Karpas-422 (cell line): ENCODE measurements around the gene ADH6. TPM values are rescaled to one million over a fixed set of nuclear protein-coding genes. Genes with fewer than 3 reads are reported as not detected.
"Not testable (repeated sequence)": the region's sequence is repeated elsewhere in the genome, so short reads cannot be mapped to it uniquely, and the experiment has no call there.

Experiments used
- DNase-seq: peaks from one replicate; pipeline ENCODE4 v3.0.0-alpha.2; 2015
- H2AFZ ChIP-seq: fragments of 200-600 bp; sonication (generic); 2 replicates; pipeline ENCODE4 v1.6.1; 2014; ENCODE audit warnings: antibody characterized with exemption, low read length, mixed read lengths
- H3K27ac ChIP-seq: fragments of 200-600 bp; sonication (generic); 2 replicates; pipeline ENCODE4 v1.5.1; 2014; ENCODE audit warnings: mild to moderate bottlenecking, low read length, moderate library complexity
- H3K27me3 ChIP-seq: fragments of 200-600 bp; sonication (generic); 2 replicates; pipeline ENCODE4 v1.6.1; 2014; ENCODE audit warnings: low read length, mixed read lengths
- H3K36me3 ChIP-seq: fragments of 200-600 bp; sonication (generic); 2 replicates; pipeline ENCODE4 v1.6.1; 2014; ENCODE audit warnings: low read length, mixed read lengths; ENCODE audit not compliant: insufficient read depth
- H3K4me1 ChIP-seq: fragments of 200-600 bp; sonication (generic); 2 replicates; pipeline ENCODE4 v1.6.1; 2014; ENCODE audit warnings: mild to moderate bottlenecking, low read length, mixed read lengths
- H3K4me2 ChIP-seq: fragments of 200-600 bp; sonication (generic); 2 replicates; pipeline ENCODE4 v1.6.1; 2014; ENCODE audit warnings: low read length, low read depth, mild to moderate bottlenecking; ENCODE audit not compliant: poor library complexity, severe bottlenecking
- H3K4me3 ChIP-seq: fragments of 200-600 bp; sonication (generic); 2 replicates; pipeline ENCODE4 v1.5.1; 2014; ENCODE audit warnings: mild to moderate bottlenecking, antibody characterized with exemption, low read length, mixed read lengths
- H3K79me2 ChIP-seq: fragments of 200-600 bp; sonication (generic); 2 replicates; pipeline ENCODE4 v1.6.1; 2014; ENCODE audit warnings: mild to moderate bottlenecking, low read length, mixed read lengths
- H3K9ac ChIP-seq: fragments of 200-600 bp; sonication (generic); 2 replicates; pipeline ENCODE4 v1.6.0; 2014; ENCODE audit warnings: low read length
- H3K9me2 ChIP-seq: fragments of 200-600 bp; sonication (generic), shearing (Covaris generic); replicated peaks from 2 replicates; pipeline ENCODE4 v1.6.0; 2014; ENCODE audit warnings: mild to moderate bottlenecking, low read length, moderate library complexity; ENCODE audit not compliant: insufficient read depth
- H3K9me3 ChIP-seq: fragments of 300-700, 200-600 bp; sonication (generic); 2 replicates; pipeline ENCODE4 v1.6.1; 2014; ENCODE audit warnings: low read length, mixed read lengths
- H4K20me1 ChIP-seq: fragments of 200-600 bp; sonication (generic); 2 replicates; pipeline ENCODE4 v1.6.1; 2014; ENCODE audit warnings: mild to moderate bottlenecking, antibody characterized with exemption, low read length, low read depth; ENCODE audit not compliant: insufficient read depth
- total RNA-seq: library from RNA; depleted of rRNA; stranded (reverse); fragments of >200 nt; shearing (Covaris generic); gene quantifications from 2 replicates; pipeline ENCODE4 v1.2.3, GENCODE V29; 2014; ENCODE audit warnings: low replicate concordance; rRNA removed

The ADH6 gene
- total RNA-seq: not detected in 2 replicates

DNA sequence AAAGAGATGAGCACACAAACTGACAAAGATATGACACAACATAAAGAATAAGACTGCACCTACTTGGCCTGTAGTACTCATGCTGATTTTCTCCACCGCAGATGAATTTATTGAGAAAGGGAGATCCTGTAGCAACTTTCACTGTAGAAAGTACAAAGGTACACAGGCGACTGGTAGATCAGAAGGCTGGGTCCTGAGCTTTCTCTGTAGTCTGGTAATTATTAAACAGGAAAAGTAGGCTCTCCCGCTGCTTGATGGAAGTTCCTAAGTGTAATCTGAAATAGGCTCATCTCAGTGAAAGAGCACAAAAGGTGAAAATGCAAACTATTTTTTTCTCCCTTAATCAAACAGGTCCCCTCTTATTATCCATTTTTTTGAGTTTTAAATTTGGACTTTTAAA lies at the start of gene ADH6:
Gene ADH6 (minus strand): TSS at position 175 of the 400 bp plus-strand sequence. CDS start 94 bp downstream, at position 81.
- Histone ChIP-seq H3K9me3 (no peaks in the 10 kb centered on the region), H3K9ac (no peak within 1 kb of the TSS), H4K20me1 (no peaks in the 10 kb centered on the region), H3K4me1 (peaks cover 5% of the 10 kb centered on the region), H3K79me2 (no peaks in the 10 kb centered on the region), H3K9me2 (no peaks in the 10 kb centered on the region), H2AFZ (no peak within 1 kb of the TSS), H3K27ac (no peak within 1 kb of the TSS), H3K36me3 (no peaks in the 10 kb centered on the region), H3K4me3 (no peak within 1 kb of the TSS), H3K27me3 (no peaks in the 10 kb centered on the region), H3K4me2 (no peak within 1 kb of the TSS)
- no peak for DNase-seq

GRCh38 chr4:99264927-99265326 lies 45.9 kb upstream of the ADH6 start:
- DNase-seq: no peak
- Histone ChIP-seq H3K79me2 (no peaks in the 10 kb centered on the region), H3K9ac (no peak overlapping the region), H3K4me3 (no peak overlapping the region), H4K20me1 (no peaks in the 10 kb centered on the region), H3K9me2 (no peaks in the 10 kb centered on the region), H3K4me2 (no peak overlapping the region), H3K27me3 (no peaks in the 10 kb centered on the region), H3K4me1 (no peaks in the 10 kb centered on the region), H2AFZ (no peak overlapping the region), H3K36me3 (no peaks in the 10 kb centered on the region), H3K9me3 (no peaks in the 10 kb centered on the region), H3K27ac (no peak overlapping the region)

GRCh38 chr4:99252746-99253145 lies 33.7 kb upstream of the ADH6 start:
- H3K9me2 ChIP-seq: no peaks in the 10 kb centered on the region
- H4K20me1 ChIP-seq: no peaks in the 10 kb centered on the region
- H3K27ac ChIP-seq: no peak overlapping the region
- no peak for DNase-seq
- H3K4me3 ChIP-seq: no peak overlapping the region
- H3K79me2 ChIP-seq: no peaks in the 10 kb centered on the region
- H3K9ac ChIP-seq: no peak overlapping the region
- H3K4me2 ChIP-seq: no peak overlapping the region
- H3K27me3 ChIP-seq: no peaks in the 10 kb centered on the region
- H3K9me3 ChIP-seq: no peaks in the 10 kb centered on the region
- H3K4me1 ChIP-seq: no peaks in the 10 kb centered on the region
- H3K36me3 ChIP-seq: no peaks in the 10 kb centered on the region
- no peak overlapping the region for H2AFZ ChIP-seq

DNA sequence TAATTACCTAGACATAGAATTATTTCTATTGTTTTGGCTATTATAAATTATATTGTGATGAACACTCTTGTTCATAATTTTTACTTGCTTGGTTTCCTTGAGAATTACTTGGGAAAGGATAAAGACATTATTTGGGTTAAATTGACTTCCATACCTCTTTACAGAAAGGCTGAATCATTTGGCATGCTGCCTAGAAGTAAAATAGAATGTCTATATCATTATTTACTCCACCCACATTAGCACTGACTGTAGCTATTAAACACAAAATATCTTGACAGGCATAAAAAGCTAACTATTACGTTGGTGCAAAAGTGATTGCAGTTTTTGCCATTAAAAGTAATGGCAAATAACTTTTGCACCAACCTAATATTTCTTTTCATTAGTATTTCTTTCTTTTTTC lies 29.7 kb upstream of the ADH6 start:
- Histone ChIP-seq H3K9me2 (no peaks in the 10 kb centered on the region), H3K27ac (no peak overlapping the region), H2AFZ (no peak overlapping the region), H3K9me3 (no peaks in the 10 kb centered on the region), H3K27me3 (no peaks in the 10 kb centered on the region), H3K79me2 (no peaks in the 10 kb centered on the region), H3K4me3 (no peak overlapping the region), H3K9ac (no peak overlapping the region), H3K4me1 (no peaks in the 10 kb centered on the region), H4K20me1 (no peaks in the 10 kb centered on the region), H3K36me3 (no peaks in the 10 kb centered on the region), H3K4me2 (no peak overlapping the region)
- no peak for DNase-seq

GRCh38 chr4:99235955-99236354 lies 16.9 kb upstream of the ADH6 start:
- Histone ChIP-seq H3K36me3 (no peaks in the 10 kb centered on the region), H3K4me3 (no peak overlapping the region), H3K9me2 (no peaks in the 10 kb centered on the region), H3K4me1 (no peaks in the 10 kb centered on the region), H3K4me2 (no peak overlapping the region), H3K79me2 (no peaks in the 10 kb centered on the region), H3K27ac (no peak overlapping the region), H3K9ac (no peak overlapping the region), H2AFZ (no peak overlapping the region), H3K9me3 (no peaks in the 10 kb centered on the region), H4K20me1 (no peaks in the 10 kb centered on the region), H3K27me3 (no peaks in the 10 kb centered on the region)
- no peak for DNase-seq

DNA sequence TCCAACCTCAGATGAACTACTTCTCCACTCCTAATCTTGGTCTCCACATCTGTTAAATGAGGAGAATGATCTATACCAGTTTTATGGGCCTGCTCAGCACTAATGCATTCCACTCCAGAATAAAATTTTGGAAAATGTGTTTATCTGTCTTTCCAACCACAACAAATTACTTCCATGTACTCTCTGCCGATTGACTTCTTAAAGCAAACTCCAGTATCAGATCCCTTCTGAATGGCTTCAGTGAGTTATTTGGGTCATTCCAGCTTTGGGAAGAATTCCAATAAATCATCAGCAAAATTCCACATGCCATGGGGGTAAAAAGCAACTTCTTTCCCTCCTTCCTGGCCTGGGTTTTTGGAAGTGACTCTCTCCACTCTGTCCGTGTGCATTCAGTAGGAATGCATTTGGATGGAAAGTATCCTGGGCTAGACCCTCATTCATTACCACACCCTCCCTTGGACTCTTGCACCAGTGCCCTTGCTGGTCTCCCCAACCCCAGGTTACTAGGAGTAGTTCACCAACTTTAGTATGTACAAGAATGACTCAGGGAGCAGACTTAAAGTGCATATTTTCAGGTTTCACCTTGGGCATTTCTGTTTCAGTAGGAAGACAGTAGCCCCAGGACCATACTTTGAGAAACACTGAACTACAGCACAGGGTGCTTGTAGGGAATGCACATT lies 15.4 kb upstream of the ADH6 start:
- Histone ChIP-seq H3K79me2 (no peaks in the 10 kb centered on the region), H3K36me3 (no peaks in the 10 kb centered on the region), H4K20me1 (no peaks in the 10 kb centered on the region), H3K27me3 (no peaks in the 10 kb centered on the region), H3K4me1 (no peaks in the 10 kb centered on the region), H3K9me3 (no peaks in the 10 kb centered on the region), H3K4me2 (no peak overlapping the region), H3K27ac (no peak overlapping the region), H3K9ac (no peak overlapping the region), H3K9me2 (no peaks in the 10 kb centered on the region), H3K4me3 (no peak overlapping the region), H2AFZ (no peak overlapping the region)
- no peak for DNase-seq

DNA sequence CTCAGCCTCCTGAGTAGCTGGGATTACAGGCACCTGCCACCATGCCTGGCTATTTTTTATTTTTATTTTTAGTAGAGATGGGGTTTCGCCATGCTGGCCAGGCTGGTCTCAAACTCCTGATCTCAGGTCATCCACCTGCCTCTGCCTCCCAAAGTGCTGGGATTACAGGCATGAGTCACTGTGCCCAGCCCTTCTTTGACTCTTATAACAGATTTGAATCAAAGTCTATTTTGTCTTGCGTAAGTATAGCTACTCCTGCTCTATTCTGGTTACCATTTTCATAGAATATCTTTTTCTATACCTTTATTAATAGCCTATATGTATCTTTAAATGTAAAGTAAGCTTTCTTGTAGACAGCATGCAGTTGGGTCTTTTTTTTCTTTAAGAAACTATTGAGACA lies 14.4 kb upstream of the ADH6 start:
- not testable (repeated sequence) for H3K4me1 ChIP-seq, H3K36me3 ChIP-seq, H3K27me3 ChIP-seq, H3K4me2 ChIP-seq, H3K9me3 ChIP-seq, H3K9ac ChIP-seq, DNase-seq, H2AFZ ChIP-seq, H4K20me1 ChIP-seq, H3K79me2 ChIP-seq, H3K4me3 ChIP-seq, H3K9me2 ChIP-seq, H3K27ac ChIP-seq

DNA sequence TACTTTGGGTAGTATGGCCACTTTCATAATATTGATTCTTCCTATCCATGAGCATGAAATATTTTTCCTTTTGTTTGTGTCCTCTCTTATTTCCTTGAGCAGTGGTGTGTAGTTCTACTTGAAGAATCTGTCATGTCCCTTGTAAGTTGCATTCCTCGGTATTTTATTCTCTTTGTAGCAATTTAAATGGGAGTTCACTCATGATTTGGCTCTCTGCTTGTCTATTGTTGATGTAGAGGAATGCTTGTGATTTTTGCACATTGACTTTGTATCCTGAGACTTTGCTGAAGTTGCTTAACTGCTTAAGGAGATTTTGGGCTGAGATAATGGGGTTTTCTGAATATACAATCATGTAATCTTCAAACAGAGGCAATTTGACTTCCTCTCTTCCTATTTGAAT lies 9.7 kb upstream of the ADH6 start:
- H3K9me2 ChIP-seq, DNase-seq, H3K9me3 ChIP-seq, H3K4me2 ChIP-seq, H3K27me3 ChIP-seq, H3K79me2 ChIP-seq, H3K27ac ChIP-seq, H3K9ac ChIP-seq, H3K4me3 ChIP-seq, H3K36me3 ChIP-seq, H4K20me1 ChIP-seq, H3K4me1 ChIP-seq, H2AFZ ChIP-seq: not testable (repeated sequence)

DNA sequence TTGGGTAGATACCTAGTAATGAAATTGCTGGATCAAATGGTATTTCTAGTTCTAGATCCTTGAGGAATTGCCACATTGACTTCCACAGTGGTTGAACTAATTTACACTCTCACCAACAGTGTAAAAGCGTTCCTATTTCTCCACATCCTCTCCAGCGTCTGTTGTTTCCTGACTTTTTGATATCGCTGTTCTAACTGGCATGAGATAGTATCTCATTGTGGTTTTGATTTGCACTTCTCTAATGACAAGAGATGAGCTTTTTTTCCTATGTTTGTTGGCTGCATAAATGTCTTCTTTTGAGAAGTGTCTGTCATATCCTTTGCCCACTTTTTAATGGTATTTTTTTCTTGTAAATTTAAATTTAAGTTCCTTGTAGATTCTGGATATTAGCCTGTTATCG lies 8.6 kb upstream of the ADH6 start:
- not testable (repeated sequence) for DNase-seq

More for the DNA sequence above, 8.6 kb upstream of the ADH6 start:
- H3K9me3 ChIP-seq, H3K36me3 ChIP-seq, H3K9ac ChIP-seq, H3K79me2 ChIP-seq, H3K4me2 ChIP-seq, H3K4me1 ChIP-seq, H2AFZ ChIP-seq, H3K27me3 ChIP-seq, H3K4me3 ChIP-seq, H3K27ac ChIP-seq, H4K20me1 ChIP-seq, H3K9me2 ChIP-seq: not testable (repeated sequence)
